ENCODE data around the gene STARD9.

STARD9 gene

DNA sequence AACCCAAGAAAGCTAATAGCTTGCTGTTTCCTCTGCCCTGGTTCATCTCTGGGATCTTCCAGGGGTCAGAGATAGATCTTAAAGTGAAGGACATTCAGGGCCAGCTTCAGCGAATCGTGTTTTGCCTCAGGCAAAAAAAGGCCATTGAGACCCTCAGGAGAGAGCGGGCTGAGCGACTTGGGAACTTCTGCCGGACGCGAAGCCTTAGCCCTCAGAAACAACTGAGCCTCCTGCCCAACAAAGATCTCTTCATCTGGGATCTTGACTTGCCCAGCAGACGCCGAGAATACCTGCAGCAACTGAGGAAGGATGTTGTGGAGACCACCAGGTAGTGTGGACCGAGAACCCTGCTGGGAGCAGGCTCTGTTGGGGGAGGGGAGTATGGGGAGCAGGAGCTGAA lies 119.0 kb downstream of the STARD9 start:
- no peak for DNase-seq (ENCODE audit: low read depth in 2 of 2)

GRCh38 chr15:42695527-42696071 lies 120.2 kb downstream of the STARD9 start:
- no peak for DNase-seq (ENCODE audit: low read depth in 2 of 2)

DNA sequence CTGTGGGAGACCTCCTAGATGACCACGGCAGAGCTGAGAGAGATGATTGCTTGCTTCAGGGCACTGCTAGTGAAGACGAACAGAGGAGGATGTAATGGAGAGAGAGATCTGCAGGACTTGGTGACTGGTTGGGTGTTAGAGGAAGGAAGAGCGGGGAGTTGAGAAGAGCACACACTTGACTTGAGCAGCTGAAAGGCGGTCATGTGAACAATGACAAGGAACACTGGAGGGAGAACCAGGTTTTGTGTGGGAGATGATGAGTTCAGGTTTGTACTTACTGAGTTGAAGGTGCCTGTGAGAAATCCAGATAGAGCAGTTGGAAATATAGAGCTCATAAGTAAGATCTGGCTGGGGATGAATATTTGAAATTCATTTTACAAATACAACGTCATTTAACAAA lies 121.2 kb downstream of the STARD9 start:
- no peak for DNase-seq (ENCODE audit: low read depth in 2 of 2)

GRCh38 chr15:42704492-42704926 lies 129.1 kb downstream of the STARD9 start:
- DNase-seq (ENCODE audit: low read depth in 2 of 2), result peak; percentile 36 to 45

- DNase-seq (ENCODE audit: low read depth in 2 of 2), result no peak
These were observed 129.9 kb downstream of the STARD9 start for GRCh38 chr15:42705336-42705735.

GRCh38 chr15:42707068-42707467 lies 131.7 kb downstream of the STARD9 start:
- no peak for DNase-seq (ENCODE audit: low read depth in 2 of 2)

- DNase-seq (ENCODE audit: low read depth in 2 of 2), result no peak
These were observed 132.6 kb downstream of the STARD9 start for GRCh38 chr15:42707873-42708544.

DNA sequence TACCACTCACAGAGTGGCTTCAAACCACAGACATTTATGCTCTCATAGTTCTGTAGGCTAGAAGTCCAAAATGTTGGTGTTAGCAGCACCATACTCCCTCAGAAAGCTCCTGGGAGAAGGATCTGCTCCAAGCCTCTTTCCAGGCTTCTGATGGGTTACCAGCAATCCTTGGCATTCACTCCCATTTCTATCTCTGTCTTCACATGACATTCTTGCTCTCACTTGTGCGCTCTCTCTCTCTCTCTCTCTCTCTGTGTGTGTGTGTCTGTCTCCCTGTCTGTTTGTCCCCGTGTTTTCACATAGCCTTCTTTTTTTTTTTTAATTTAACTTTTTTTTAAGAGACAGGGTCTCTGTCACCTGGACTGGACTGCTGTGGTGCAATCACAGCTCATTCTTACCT lies 135.3 kb downstream of the STARD9 start:
- DNase-seq (ENCODE audit: low read depth in 2 of 2), result no peak

GRCh38 chr15:42711746-42712145 lies 136.3 kb downstream of the STARD9 start:
- DNase-seq (ENCODE audit: low read depth in 2 of 2), result no peak

DNA sequence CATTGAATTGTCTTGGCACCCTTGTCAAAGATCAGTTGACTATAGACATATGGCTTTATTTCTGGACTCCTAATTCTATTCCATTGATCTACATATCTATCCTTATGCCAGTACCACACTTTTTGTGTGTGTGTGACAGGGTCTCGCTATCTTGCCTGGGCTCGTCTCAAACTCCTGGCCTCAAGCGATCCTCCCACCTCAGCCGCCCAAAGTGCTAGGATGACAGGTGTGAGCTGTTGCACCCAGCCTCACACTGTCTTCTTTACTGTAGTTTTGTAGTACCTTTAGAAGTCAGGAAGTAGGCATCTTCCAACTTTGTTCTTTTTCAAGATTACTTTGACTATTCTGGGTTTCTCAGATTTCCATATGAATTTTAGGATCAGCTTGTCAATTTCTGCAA lies 137.2 kb downstream of the STARD9 start:
- no peak for DNase-seq (ENCODE audit: low read depth in 2 of 2)

DNA sequence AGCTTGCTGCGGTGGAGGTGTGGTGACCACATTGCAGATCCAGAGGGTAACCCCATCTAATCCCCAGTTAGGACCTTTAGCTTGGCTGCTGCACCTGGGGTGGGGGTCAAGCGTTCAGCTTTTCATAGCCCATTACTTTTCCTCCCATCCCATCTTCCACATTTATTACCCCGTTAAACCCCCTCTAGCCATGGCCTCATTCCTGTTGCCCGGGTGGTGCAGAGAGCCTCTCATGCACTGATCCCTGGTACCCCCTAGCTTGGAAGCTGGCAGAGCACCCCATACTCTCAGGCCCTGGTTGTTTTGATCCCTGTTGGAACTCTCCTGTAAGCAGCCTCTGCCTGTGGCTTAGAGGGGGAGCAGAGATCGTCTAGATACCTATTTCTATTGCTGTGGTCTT lies 140.7 kb downstream of the STARD9 start:
- no peak for DNase-seq (ENCODE audit: low read depth in 2 of 2)

GRCh38 chr15:42716626-42717025 lies 141.2 kb downstream of the STARD9 start:
- no peak for DNase-seq (ENCODE audit: low read depth in 2 of 2)

GRCh38 chr15:42719043-42719442 lies 143.6 kb downstream of the STARD9 start:
- no peak for DNase-seq (ENCODE audit: low read depth in 2 of 2)

DNA sequence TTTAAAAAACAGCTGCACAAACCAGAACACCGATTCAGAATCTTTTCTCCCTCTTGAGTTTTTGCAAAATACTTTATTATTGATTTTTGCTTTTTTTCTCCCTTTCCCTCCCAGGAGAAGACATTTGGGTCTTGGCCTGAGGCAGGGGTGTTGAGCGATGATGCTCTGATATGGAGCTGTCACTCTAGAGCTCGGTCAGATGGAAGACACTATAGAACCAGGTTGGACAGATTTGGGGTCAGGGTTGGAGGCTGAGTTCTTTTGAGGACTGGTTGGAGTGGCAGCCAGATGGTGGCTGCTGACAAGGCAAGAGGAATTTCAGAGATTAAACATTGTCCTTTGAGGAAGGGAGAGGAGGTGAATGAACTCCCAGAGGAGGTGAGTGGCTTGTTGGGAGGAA lies 144.7 kb downstream of the STARD9 start:
- no peak for DNase-seq (ENCODE audit: low read depth in 2 of 2)

DNA sequence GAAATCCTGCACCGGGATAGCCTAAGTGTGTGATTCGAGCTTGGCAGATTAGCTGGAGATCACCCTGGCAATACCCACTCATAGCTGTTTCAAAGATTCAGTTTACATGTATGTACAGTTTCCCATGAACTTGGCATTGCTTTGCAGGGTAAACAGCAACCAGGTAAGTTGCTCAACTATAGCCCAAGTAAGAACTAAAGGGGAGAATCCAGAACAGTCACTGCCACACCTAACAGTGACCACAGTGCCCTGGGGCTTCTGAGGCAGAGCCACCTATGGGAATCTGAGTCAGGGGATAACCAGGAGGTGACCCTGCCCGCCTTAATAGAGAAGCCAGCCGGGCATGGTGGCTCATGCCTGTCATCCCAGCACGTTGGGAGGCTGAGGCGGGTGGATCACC lies 145.6 kb downstream of the STARD9 start:
- no peak for DNase-seq (ENCODE audit: low read depth in 2 of 2)

DNA sequence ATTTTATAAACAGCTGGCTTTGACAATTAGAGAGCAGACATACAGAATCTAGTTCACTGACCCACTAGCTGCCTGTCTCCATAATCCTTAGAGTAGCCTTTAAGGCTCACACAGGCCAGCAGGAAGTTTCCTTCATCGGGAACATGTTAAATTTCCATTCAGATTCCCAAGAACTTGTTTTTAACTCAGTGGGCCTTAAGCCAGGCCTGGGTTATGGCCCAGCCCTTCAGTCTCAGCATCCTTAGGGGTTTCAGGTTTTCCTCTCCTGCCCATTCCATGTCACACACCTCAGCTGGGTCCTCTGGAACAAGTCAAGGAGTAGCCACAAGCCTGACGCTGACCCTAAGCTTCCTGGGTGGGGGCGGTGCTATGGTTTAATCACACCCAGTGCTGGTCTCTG lies 146.5 kb downstream of the STARD9 start:
- DNase-seq (ENCODE audit: low read depth in 2 of 2), result no peak

DNA sequence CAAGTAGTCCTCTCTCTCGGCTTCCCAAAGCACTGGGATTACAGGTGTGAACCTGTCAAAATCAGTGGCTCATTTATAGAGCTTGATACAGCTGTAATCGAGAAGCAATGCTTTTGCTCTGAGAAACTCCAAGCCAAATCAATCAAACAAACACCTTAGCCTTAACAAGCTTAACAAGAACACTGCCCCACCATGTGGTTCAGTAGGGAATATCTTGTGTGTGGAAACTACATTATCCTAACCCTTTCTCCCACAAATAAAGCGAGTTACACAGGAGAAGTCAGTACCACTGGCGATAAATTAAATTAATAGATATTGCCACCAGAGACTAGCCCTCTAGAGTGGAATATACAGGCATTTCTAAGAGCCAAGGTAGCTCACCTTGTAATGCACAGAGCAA lies 147.7 kb downstream of the STARD9 start:
- DNase-seq (ENCODE audit: low read depth in 2 of 2), result no peak

GRCh38 chr15:42724276-42724675 lies 148.9 kb downstream of the STARD9 start:
- DNase-seq (ENCODE audit: low read depth in 2 of 2), result no peak

DNA sequence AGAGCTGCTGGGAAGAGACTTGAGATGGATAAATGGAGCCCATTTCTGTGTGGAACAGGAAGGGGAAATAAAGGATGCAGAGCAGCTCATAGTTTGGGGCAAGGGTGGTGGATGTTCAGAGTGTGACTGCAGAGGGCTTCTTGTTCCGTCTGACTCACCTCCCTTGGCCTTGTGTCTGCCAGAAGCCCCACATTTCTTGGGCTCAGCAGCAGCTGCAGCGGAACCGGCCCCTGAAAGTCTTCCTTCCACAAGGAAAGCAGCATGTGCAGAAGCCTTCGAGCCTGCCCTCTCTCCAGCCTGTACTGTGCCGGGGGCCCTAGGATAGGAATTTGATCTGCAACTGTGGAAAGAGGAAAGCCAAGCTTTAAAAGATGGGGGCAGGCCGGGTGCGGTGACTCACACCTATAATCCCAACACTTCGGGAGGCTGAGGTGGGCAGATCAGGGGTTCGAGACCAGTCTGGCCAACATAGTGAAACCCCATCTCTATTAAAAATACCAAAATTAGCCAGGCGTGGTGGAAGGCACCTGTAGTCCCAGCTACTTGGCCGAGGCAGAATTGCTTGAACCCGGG lies 150.0 kb downstream of the STARD9 start:
- DNase-seq (ENCODE audit: low read depth in 2 of 2), result no peak

- DNase-seq (ENCODE audit: low read depth in 2 of 2), result no peak
These were observed 150.7 kb downstream of the STARD9 start for GRCh38 chr15:42726114-42726513.

GRCh38 chr15:42727750-42728381 lies 152.5 kb downstream of the STARD9 start:
- DNase-seq (ENCODE audit: low read depth in 2 of 2), result no peak

DNA sequence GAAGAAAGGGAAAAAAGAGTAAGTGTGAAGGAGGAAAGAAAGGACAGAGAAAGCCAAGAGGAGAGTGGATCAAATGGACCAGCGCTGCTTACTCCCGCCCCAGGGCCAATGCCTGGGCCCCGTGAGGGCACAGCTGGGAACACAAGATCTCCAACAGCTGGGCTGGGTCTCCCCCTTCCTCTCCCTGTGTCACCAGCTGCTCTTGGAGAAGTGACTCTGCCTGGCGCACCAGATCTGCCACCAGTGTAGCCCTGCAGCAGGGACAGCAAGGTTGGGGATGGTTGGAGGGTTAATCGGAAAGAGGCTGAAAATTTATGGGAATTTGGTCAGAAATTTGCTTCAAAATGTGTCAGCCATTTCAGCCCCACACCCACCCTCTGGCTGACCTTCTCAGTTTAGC lies 153.2 kb downstream of the STARD9 start:
- DNase-seq (ENCODE audit: low read depth in 2 of 2), result no peak

- DNase-seq (ENCODE audit: low read depth in 2 of 2), result no peak
These were observed 153.6 kb downstream of the STARD9 start for GRCh38 chr15:42728972-42729371.
